Mesodermal cell (in vitro differentiated cells): ENCODE results near the gene GABRG3.

Experiments
- H3K27ac ChIP-seq: 2 replicates; pipeline ENCODE4 v1.7.0; 2013; ENCODE audit warnings: mild to moderate bottlenecking, low read depth, low read length, moderate library complexity; ENCODE audit not compliant: severe bottlenecking
- H3K36me3 ChIP-seq: 2 replicates; pipeline ENCODE4 v1.7.1; 2013; ENCODE audit warnings: mild to moderate bottlenecking, low read length, moderate library complexity; ENCODE audit not compliant: control insufficient read depth, insufficient read depth
- H3K4me1 ChIP-seq: one replicate; pipeline ENCODE4 v1.7.1; 2013; ENCODE audit warnings: mild to moderate bottlenecking, low read length; ENCODE audit not compliant: insufficient read depth, control insufficient read depth, poor library complexity, severe bottlenecking
- H3K4me3 ChIP-seq: 2 replicates; pipeline ENCODE4 v1.7.0; 2013; ENCODE audit warnings: low read length, control low read depth, mild to moderate bottlenecking; ENCODE audit not compliant: insufficient read depth, poor library complexity, severe bottlenecking; ENCODE audit errors: extremely low read depth
- H3K9me3 ChIP-seq: 2 replicates; pipeline ENCODE4 v1.7.1; 2013; ENCODE audit warnings: mild to moderate bottlenecking, low read length, moderate library complexity; ENCODE audit not compliant: control insufficient read depth
- WGBS, 2 experiments: methylation state at CpG; one replicate each; pipeline ENCODE4 v1.1.5; 2013; ENCODE audit warnings: missing lambda C conversion rate in 2 of 2; ENCODE audit not compliant: insufficient coverage in 2 of 2; 5-methylcytosine and 5-hydroxymethylcytosine counted together

Gene GABRG3

GRCh38 chr15:27475395-27475794, 504.4 kb downstream of the GABRG3 start:
- H3K27ac ChIP-seq, result no peak overlapping the region
- no peaks in the 10 kb centered on the region for H3K36me3 ChIP-seq
- no peak overlapping the region for H3K4me3 ChIP-seq
- WGBS, 2 experiments, result 87 to 95% methylated on average over 4 of the region's 4 CpGs
- no peaks in the 10 kb centered on the region for H3K9me3 ChIP-seq
- no peaks in the 10 kb centered on the region for H3K4me1 ChIP-seq

GRCh38 chr15:27479296-27480140, 508.5 kb downstream of the GABRG3 start:
- WGBS, 2 experiments, result 79 to 80% methylated on average over 4 of the region's 4 CpGs
- no peaks in the 10 kb centered on the region for H3K9me3 ChIP-seq
- H3K4me1 ChIP-seq, result no peaks in the 10 kb centered on the region
- H3K4me3 ChIP-seq, result no peak overlapping the region
- no peaks in the 10 kb centered on the region for H3K36me3 ChIP-seq
- H3K27ac ChIP-seq, result no peak overlapping the region

DNA sequence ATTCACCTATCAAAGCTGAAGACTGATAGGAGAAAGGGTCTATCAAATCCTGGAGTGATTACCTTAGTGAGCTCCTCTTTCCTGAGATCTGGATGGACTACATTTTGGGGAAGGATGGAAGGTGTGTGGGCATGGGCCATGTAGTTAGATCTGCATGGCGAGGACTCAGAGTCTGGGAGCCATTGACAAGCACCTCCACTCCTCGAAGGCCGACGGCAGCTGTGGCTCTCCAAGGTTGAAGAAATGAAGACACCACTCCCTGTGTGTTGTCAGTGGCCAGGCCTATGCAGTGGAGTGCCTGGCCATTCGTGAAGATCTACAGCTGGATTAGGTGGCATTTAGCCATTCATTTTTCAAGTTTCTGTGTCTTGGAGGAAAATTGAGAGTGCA, 509.2 kb downstream of the GABRG3 start:
- Histone ChIP-seq H3K9me3 (no peaks in the 10 kb centered on the region), H3K4me1 (no peaks in the 10 kb centered on the region), H3K27ac (no peak overlapping the region), H3K36me3 (no peaks in the 10 kb centered on the region), H3K4me3 (no peak overlapping the region)
- 80 to 90% methylated on average over 5 of the region's 5 CpGs for WGBS, 2 experiments

GRCh38 chr15:27480642-27481041, 509.7 kb downstream of the GABRG3 start:
- H3K36me3 ChIP-seq, result no peaks in the 10 kb centered on the region
- 78 to 97% methylated on average over 3 of the region's 3 CpGs for WGBS, 2 experiments
- H3K9me3 ChIP-seq, result no peaks in the 10 kb centered on the region

GRCh38 chr15:27481768-27482167, 510.8 kb downstream of the GABRG3 start:
- H3K4me3 ChIP-seq, result no peak overlapping the region
- 50 to 86% methylated on average over 1 of the region's 4 CpGs for WGBS, 2 experiments
- H3K9me3 ChIP-seq, result no peaks in the 10 kb centered on the region
- H3K4me1 ChIP-seq, result no peaks in the 10 kb centered on the region
- no peak overlapping the region for H3K27ac ChIP-seq
- H3K36me3 ChIP-seq, result no peaks in the 10 kb centered on the region

More at GRCh38 chr15:27480642-27481041, 509.7 kb downstream of the GABRG3 start:
- no peak overlapping the region for H3K27ac ChIP-seq
- H3K4me3 ChIP-seq, result no peak overlapping the region
- H3K4me1 ChIP-seq, result no peaks in the 10 kb centered on the region

- no peaks in the 10 kb centered on the region for H3K36me3 ChIP-seq
- H3K27ac ChIP-seq, result no peak overlapping the region
- WGBS, 2 experiments, result 60 to 86% methylated on average over 1 to 5 of the region's 6 CpGs
- H3K9me3 ChIP-seq, result no peaks in the 10 kb centered on the region
- H3K4me1 ChIP-seq, result no peaks in the 10 kb centered on the region
- H3K4me3 ChIP-seq, result no peak overlapping the region
Observed at GRCh38 chr15:27482287-27482686, 511.3 kb downstream of the GABRG3 start.

GRCh38 chr15:27483124-27483523, 512.1 kb downstream of the GABRG3 start:
- H3K36me3 ChIP-seq, result no peaks in the 10 kb centered on the region
- H3K9me3 ChIP-seq, result no peaks in the 10 kb centered on the region
- no peaks in the 10 kb centered on the region for H3K4me1 ChIP-seq
- 63 to 79% methylated on average over 6 of the region's 6 CpGs for whole genome bisulfite sequencing, 2 experiments
- H3K27ac ChIP-seq, result no peak overlapping the region
- no peak overlapping the region for H3K4me3 ChIP-seq

DNA sequence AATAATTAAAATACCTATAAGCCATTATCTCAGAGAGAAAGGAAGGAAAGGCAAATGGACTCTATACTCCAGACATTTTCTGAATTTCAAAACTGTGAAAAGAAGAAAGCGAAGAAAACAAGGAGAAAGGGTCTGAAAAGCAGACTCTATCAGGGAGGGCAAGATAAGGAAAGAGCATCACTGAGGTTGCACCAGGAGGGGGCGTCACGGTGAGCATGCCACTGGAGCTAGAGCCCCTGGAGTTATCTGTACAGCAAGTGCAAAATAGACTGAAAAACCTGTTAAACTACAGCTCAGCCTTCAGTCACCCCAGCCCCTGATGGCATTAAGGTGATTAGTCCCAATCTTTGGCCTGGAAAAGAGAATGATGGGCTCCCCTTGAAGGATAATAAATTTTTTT, 514.3 kb downstream of the GABRG3 start:
- no peaks in the 10 kb centered on the region for H3K4me1 ChIP-seq
- 85 to 100% methylated on average over 3 of the region's 3 CpGs for WGBS, 2 experiments
- H3K4me3 ChIP-seq, result no peak overlapping the region

GRCh38 chr15:27486051-27486450, 515.1 kb downstream of the GABRG3 start:
- H3K4me1 ChIP-seq, result peaks cover 3% of the 10 kb centered on the region
- 90 to 91% methylated on average over 2 to 4 of the region's 6 CpGs for WGBS, 2 experiments
- no peaks in the 10 kb centered on the region for H3K36me3 ChIP-seq
- no peaks in the 10 kb centered on the region for H3K9me3 ChIP-seq
- H3K27ac ChIP-seq, result no peak overlapping the region
- H3K4me3 ChIP-seq, result no peak overlapping the region

More for the DNA sequence above, 514.3 kb downstream of the GABRG3 start:
- H3K36me3 ChIP-seq, result no peaks in the 10 kb centered on the region
- no peak overlapping the region for H3K27ac ChIP-seq
- no peaks in the 10 kb centered on the region for H3K9me3 ChIP-seq

- WGBS, 2 experiments, result 50% methylated on average over 1 of the region's 6 CpGs; no CpG with 5 or more reads in 1 of the 2 experiments
Observed at GRCh38 chr15:27486683-27487647, 516.0 kb downstream of the GABRG3 start.

More at GRCh38 chr15:27486683-27487647, 516.0 kb downstream of the GABRG3 start:
- Histone ChIP-seq H3K27ac (no peak overlapping the region), H3K4me3 (no peak overlapping the region), H3K9me3 (no peaks in the 10 kb centered on the region), H3K36me3 (no peaks in the 10 kb centered on the region), H3K4me1 (peaks cover 12% of the 10 kb centered on the region)
